ENCODE measurements around the gene PAX4.

Gene PAX4

GRCh38 chr7:127632276-127632910, 14.5 kb upstream of the PAX4 start:
- DNase-seq (ENCODE audit: low read depth) = peak; percentile 53
- TF ChIP-seq, protein P1, sequence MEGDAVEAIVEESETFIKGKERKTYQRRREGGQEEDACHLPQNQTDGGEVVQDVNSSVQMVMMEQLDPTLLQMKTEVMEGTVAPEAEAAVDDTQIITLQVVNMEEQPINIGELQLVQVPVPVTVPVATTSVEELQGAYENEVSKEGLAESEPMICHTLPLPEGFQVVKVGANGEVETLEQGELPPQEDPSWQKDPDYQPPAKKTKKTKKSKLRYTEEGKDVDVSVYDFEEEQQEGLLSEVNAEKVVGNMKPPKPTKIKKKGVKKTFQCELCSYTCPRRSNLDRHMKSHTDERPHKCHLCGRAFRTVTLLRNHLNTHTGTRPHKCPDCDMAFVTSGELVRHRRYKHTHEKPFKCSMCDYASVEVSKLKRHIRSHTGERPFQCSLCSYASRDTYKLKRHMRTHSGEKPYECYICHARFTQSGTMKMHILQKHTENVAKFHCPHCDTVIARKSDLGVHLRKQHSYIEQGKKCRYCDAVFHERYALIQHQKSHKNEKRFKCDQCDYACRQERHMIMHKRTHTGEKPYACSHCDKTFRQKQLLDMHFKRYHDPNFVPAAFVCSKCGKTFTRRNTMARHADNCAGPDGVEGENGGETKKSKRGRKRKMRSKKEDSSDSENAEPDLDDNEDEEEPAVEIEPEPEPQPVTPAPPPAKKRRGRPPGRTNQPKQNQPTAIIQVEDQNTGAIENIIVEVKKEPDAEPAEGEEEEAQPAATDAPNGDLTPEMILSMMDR (IDR thresholded peaks at IDR 0.05; ENCODE audit: control insufficient read depth, insufficient read depth, low read depth, low read length, missing control alignments) = no peak
- H3K4me3 ChIP-seq (ENCODE audit: control insufficient read depth, low read depth, low read length) = no peak overlapping the region

- no peak overlapping the region for H3K4me3 ChIP-seq (ENCODE audit: control insufficient read depth, low read depth, low read length)
- TF ChIP-seq, protein P1 (IDR thresholded peaks at IDR 0.05; ENCODE audit: control insufficient read depth, insufficient read depth, low read depth, low read length, missing control alignments) = peak; percentile 28
- DNase-seq (ENCODE audit: low read depth) = no peak
Measured at GRCh38 chr7:127629268-127629854, 11.4 kb upstream of the PAX4 start.

GRCh38 chr7:127628445-127628844, 10.5 kb upstream of the PAX4 start:
- TF ChIP-seq, protein P1 (IDR thresholded peaks at IDR 0.05; ENCODE audit: control insufficient read depth, insufficient read depth, low read depth, low read length, missing control alignments) = no peak
- no peak overlapping the region for H3K4me3 ChIP-seq (ENCODE audit: control insufficient read depth, low read depth, low read length)
- DNase-seq (ENCODE audit: low read depth) = no peak

- no peak for DNase-seq (ENCODE audit: low read depth)
- H3K4me3 ChIP-seq (ENCODE audit: control insufficient read depth, low read depth, low read length) = no peak overlapping the region
- TF ChIP-seq, protein P1 (IDR thresholded peaks at IDR 0.05; ENCODE audit: control insufficient read depth, insufficient read depth, low read depth, low read length, missing control alignments) = no peak
Measured at GRCh38 chr7:127625331-127625730, 7.4 kb upstream of the PAX4 start.

GRCh38 chr7:127620406-127621233, 2.7 kb upstream of the PAX4 start:
- no peak for DNase-seq (ENCODE audit: low read depth)
- TF ChIP-seq, protein P1 (IDR thresholded peaks at IDR 0.05; ENCODE audit: control insufficient read depth, insufficient read depth, low read depth, low read length, missing control alignments) = no peak
- no peak overlapping the region for H3K4me3 ChIP-seq (ENCODE audit: control insufficient read depth, low read depth, low read length)

- no peak for DNase-seq (ENCODE audit: low read depth)
- TF ChIP-seq, protein P1 (IDR thresholded peaks at IDR 0.05; ENCODE audit: control insufficient read depth, insufficient read depth, low read depth, low read length, missing control alignments) = no peak
- H3K4me3 ChIP-seq (ENCODE audit: control insufficient read depth, low read depth, low read length) = no peak overlapping the region
Measured at GRCh38 chr7:127619681-127620405, 1.9 kb upstream of the PAX4 start.
